Neural crest cell (in vitro differentiated cells): Measurements from ENCODE around the gene MYO7A. TPM values are rescaled to one million over a fixed set of nuclear protein-coding genes. Genes with fewer than 3 reads are reported as not detected.

Experiments used
- DNase-seq: peaks from one replicate; pipeline ENCODE4 v3.0.0; 2021; ENCODE audit warnings: low read depth, mixed read lengths, low spot score
- H3K27ac Mint-ChIP-seq: one replicate; pipeline ENCODE4 v1.8.0; 2021; ENCODE audit warnings: mild to moderate bottlenecking, mixed read lengths; ENCODE audit not compliant: unreplicated experiment
- H3K27me3 Mint-ChIP-seq: 2 replicates; pipeline ENCODE4 v1.8.0; 2021; ENCODE audit warnings: low read depth, mild to moderate bottlenecking, mixed read lengths
- H3K36me3 Mint-ChIP-seq: 2 replicates; pipeline ENCODE4 v1.8.0; 2021; ENCODE audit warnings: low read depth, mild to moderate bottlenecking, mixed read lengths
- H3K4me1 Mint-ChIP-seq: 2 replicates; pipeline ENCODE4 v1.8.0; 2021; ENCODE audit warnings: mixed read lengths
- H3K4me3 Mint-ChIP-seq: one replicate; pipeline ENCODE4 v1.8.0; 2021; ENCODE audit warnings: mild to moderate bottlenecking, mixed read lengths
- H3K9me3 Mint-ChIP-seq: 2 replicates; pipeline ENCODE4 v1.8.0; 2021; ENCODE audit warnings: mixed read lengths
- total RNA-seq: library from RNA; stranded (reverse); gene quantifications from 2 replicates; pipeline ENCODE4 v1.2.1, GENCODE V29; 2021
- TF ChIP-seq, protein P1 (sequence below): fragments of 200-600 bp; sonication (generic); conservative IDR thresholded peaks from 2 replicates; pipeline ENCODE4 v1.5.0; 2021; ENCODE audit warnings: antibody characterized with exemption, mild to moderate bottlenecking

Gene MYO7A
- total RNA-seq, 1 donor from 2014 or later: 2.5 TPM

DNA sequence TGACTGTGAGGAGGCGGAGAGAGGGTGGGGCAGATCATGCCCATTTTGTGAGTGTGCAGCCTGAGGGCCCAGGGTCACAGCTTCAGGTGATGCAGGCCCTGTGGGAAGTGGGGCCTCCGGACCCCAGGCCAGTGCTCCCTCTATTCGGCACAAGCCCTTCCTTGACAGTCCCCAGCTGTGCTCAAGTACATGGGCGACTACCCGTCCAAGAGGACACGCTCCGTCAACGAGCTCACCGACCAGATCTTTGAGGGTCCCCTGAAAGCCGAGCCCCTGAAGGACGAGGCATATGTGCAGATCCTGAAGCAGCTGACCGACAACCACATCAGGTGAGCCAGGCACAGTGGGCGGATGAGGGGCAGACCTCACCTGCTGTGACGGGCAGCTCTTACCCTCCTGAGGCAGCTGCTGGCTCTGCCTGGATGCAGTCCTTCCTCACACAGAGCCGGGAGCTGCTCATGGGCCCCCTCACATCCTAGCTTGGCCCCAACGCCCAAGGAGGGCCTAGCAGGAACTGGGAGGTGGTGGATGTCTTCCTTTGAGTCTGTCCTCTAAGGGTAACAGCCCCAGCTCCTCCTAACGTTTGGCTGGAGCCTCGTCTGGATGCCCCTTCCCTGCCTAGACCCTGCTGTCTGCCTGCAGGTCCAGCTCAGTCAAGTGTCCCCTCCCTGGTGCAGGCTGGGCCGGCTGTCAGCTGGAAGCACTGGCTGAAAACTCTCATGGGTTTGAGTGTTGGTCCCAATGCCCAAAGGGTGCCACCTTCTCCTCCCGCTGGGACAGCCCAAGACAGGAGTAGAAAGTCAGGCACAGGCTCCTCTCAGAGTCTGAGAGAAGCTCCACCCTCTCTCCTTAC lies 76.1 kb downstream of the MYO7A start:
- H3K27ac Mint-ChIP-seq: no peak overlapping the region
- no peaks in the 10 kb centered on the region for H3K4me1 Mint-ChIP-seq
- TF ChIP-seq, protein P1, sequence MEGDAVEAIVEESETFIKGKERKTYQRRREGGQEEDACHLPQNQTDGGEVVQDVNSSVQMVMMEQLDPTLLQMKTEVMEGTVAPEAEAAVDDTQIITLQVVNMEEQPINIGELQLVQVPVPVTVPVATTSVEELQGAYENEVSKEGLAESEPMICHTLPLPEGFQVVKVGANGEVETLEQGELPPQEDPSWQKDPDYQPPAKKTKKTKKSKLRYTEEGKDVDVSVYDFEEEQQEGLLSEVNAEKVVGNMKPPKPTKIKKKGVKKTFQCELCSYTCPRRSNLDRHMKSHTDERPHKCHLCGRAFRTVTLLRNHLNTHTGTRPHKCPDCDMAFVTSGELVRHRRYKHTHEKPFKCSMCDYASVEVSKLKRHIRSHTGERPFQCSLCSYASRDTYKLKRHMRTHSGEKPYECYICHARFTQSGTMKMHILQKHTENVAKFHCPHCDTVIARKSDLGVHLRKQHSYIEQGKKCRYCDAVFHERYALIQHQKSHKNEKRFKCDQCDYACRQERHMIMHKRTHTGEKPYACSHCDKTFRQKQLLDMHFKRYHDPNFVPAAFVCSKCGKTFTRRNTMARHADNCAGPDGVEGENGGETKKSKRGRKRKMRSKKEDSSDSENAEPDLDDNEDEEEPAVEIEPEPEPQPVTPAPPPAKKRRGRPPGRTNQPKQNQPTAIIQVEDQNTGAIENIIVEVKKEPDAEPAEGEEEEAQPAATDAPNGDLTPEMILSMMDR: no peak
- H3K9me3 Mint-ChIP-seq: no peaks in the 10 kb centered on the region
- H3K4me3 Mint-ChIP-seq: no peak overlapping the region
- no peaks in the 10 kb centered on the region for H3K36me3 Mint-ChIP-seq
- no peak for DNase-seq
- no peaks in the 10 kb centered on the region for H3K27me3 Mint-ChIP-seq

DNA sequence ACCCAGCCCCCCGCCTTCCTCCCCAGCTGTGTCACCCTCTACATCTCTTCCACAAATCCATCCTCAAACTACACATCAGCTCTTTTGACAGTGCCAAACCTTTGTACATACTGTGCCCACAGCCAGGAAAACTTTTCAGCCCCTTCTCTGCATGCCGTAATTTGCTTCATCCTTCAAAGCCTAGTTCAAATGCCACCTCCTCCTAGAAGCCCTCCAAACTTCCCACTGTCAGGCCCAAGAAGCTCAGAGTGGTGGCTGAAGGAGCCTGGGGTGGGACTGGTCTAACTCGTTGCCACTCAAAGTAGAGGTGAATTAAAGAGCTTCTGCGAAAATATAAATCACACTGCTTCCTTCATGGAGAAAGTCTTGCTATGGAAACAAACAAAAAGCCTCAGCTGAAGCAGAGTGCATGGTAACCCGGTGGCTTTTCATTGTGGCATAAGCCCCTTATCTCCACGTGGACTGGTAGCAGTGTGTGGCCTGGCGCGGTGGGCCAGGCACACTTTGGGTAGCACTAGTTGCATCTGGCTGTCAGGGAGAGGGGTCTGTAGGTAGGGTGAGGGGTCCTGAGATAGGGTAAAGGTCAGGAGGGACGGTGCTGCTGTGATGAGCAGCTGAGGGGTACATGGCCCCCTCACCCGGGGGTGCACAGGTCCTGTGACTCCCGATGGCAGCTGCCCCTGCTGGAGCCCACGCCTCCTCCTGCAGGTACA lies 76.9 kb downstream of the MYO7A start:
- Mint-ChIP-seq H3K36me3 (no peaks in the 10 kb centered on the region), H3K4me1 (no peaks in the 10 kb centered on the region), H3K27ac (no peak overlapping the region), H3K9me3 (no peaks in the 10 kb centered on the region), H3K27me3 (no peaks in the 10 kb centered on the region), H3K4me3 (no peak overlapping the region)
- TF ChIP-seq, protein P1: no peak
- DNase-seq: no peak

DNA sequence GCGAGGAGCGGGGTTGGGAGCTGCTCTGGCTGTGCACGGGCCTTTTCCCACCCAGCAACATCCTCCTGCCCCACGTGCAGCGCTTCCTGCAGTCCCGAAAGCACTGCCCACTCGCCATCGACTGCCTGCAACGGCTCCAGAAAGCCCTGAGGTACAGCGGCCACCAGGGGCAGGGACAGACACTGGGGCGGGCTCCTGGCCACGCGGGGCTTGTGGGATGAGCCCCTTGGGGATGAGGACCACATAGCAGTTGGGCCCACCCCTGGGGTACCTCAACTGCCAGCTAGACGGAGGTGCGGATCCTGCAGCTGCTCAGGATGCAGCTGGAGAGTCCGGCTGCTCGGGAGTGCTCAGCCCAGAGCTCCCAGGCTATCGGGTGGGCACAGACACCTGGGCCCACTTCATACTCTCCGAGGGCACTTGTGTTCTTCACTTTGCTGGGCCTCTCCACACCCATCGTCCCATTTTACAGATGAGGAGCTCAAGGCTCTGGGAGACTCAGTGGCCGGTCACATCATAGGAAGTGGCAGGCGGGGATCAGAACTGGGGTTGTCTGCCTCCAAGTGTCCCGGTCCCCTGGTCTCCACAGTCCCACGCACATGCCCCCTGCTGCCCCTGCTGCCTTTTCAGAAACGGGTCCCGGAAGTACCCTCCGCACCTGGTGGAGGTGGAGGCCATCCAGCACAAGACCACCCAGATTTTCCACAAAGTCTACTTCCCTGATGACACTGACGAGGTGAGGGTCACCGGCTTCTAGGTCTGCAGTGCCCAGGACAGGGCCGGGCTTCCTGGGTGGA lies 77.6 kb downstream of the MYO7A start:
- Mint-ChIP-seq H3K4me1 (no peaks in the 10 kb centered on the region), H3K4me3 (no peak overlapping the region), H3K27me3 (no peaks in the 10 kb centered on the region), H3K9me3 (peaks cover 2% of the 10 kb centered on the region), H3K27ac (peak overlapping the region; percentile 43), H3K36me3 (no peaks in the 10 kb centered on the region)
- DNase-seq: no peak
- TF ChIP-seq, protein P1: no peak

DNA sequence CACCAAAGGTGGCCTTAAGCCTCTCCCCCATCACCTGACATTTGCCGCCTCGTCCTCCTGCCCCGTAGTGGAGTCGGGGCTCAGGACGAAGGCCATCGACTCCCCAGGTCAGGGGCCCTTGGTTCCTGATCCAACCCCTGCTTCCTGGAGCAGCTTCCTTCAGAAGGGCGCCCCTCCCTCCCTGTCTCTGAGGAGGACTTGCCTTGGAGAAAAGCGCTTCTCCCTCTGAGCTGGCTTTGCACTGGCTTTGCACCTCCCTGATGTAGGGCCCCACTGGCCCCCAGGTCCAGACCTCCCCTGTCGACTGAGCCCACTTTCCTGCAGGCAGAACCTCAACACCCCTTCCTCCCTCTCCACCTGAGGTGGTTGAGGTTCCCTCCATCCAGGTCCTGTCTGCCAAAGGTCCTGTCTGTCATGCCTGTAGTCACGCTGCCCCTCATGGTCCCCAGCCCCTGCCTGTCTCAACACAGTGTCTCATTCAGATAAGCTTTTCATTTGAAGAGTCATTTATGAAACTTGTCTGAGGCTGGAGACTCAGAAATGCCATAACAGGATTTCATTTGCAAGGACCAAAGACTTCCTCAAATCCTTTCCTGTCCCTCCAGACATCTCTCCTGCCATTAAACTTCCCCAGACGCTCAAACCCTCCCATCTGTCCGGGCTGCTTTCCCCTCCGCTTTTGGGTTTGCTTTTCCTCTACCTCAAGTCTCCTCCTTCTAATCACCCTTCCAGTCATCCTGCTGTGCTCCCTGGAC lies 78.4 kb downstream of the MYO7A start:
- H3K27ac Mint-ChIP-seq: peak overlapping the region; percentile 75
- H3K4me1 Mint-ChIP-seq: no peaks in the 10 kb centered on the region
- H3K4me3 Mint-ChIP-seq: no peak overlapping the region
- peaks cover 2% of the 10 kb centered on the region for H3K9me3 Mint-ChIP-seq
- no peaks in the 10 kb centered on the region for H3K27me3 Mint-ChIP-seq
- TF ChIP-seq, protein P1: no peak
- DNase-seq: no peak
- H3K36me3 Mint-ChIP-seq: no peaks in the 10 kb centered on the region

DNA sequence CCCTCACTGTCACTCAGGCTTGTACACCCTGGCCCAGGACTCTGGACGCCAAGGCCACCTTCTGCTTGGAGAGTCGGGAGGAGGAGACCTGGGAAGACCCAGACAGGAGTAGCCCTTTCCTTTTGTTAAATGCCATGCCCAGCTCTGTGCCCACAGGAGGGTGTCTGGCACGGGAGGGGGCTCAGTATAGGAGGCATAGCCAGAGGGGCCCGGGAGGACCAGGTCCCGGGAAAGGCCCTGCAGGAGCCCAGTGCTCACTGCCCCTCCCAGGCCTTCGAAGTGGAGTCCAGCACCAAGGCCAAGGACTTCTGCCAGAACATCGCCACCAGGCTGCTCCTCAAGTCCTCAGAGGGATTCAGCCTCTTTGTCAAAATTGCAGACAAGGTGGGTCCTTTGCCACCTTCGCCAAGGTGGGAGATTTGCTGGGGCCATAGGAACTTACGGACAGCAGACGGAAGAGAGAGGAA lies 79.0 kb downstream of the MYO7A start:
- H3K27ac Mint-ChIP-seq: no peak overlapping the region
- peaks cover 2% of the 10 kb centered on the region for H3K9me3 Mint-ChIP-seq
- no peak for DNase-seq

More for the DNA sequence above, 79.0 kb downstream of the MYO7A start:
- no peak overlapping the region for H3K4me3 Mint-ChIP-seq
- H3K4me1 Mint-ChIP-seq: no peaks in the 10 kb centered on the region
- H3K36me3 Mint-ChIP-seq: no peaks in the 10 kb centered on the region
- H3K27me3 Mint-ChIP-seq: no peaks in the 10 kb centered on the region
- TF ChIP-seq, protein P1: no peak
